ENCODE measurements around the gene ACP2. TPM values are rescaled to one million over a fixed set of nuclear protein-coding genes. Genes with fewer than 3 reads are reported as not detected.

ACP2 gene
- total RNA-seq, 2 experiments from 2014 or later = 16.8 to 17.2 TPM

DNA sequence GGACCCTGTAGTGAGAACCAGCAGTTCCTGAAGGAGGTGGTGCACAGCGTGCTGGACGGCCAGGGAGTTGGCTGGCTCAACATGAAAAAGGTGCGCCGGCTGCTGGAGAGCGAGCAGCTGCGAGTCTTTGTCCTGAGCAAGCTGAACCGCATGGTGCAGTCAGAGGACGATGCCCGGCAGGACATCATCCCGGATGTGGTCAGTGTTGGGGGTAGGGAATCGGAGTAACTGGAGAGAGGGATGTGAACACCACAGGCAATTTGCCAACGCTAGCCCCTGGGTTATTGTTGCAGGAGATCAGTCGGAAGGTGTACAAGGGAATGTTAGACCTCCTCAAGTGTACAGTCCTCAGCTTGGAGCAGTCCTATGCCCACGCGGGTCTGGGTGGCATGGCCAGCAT, 41.2 kb upstream of the ACP2 start:
- TF ChIP-seq, protein P1, sequence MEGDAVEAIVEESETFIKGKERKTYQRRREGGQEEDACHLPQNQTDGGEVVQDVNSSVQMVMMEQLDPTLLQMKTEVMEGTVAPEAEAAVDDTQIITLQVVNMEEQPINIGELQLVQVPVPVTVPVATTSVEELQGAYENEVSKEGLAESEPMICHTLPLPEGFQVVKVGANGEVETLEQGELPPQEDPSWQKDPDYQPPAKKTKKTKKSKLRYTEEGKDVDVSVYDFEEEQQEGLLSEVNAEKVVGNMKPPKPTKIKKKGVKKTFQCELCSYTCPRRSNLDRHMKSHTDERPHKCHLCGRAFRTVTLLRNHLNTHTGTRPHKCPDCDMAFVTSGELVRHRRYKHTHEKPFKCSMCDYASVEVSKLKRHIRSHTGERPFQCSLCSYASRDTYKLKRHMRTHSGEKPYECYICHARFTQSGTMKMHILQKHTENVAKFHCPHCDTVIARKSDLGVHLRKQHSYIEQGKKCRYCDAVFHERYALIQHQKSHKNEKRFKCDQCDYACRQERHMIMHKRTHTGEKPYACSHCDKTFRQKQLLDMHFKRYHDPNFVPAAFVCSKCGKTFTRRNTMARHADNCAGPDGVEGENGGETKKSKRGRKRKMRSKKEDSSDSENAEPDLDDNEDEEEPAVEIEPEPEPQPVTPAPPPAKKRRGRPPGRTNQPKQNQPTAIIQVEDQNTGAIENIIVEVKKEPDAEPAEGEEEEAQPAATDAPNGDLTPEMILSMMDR (IDR thresholded peaks at IDR 0.05) = no peak
- intact Hi-C loops (cut with DNase I, micrococcal nuclease) = no loop called here
- H3K4me3 Mint-ChIP-seq = no peak overlapping the region
- Histone ChIP-seq H3K4me3 (ENCODE audit: low read length) (no peak overlapping the region), H3K9me3 (ENCODE audit: control insufficient read depth in 1 of 2, insufficient read depth in 1 of 2, low read length in 2 of 2) (no peaks in the 10 kb centered on the region), H3K27ac (ENCODE audit: low read depth in 1 of 2, low read length in 2 of 2) (no peak overlapping the region), H3K4me1 (ENCODE audit: insufficient read depth, low read length) (no peaks in the 10 kb centered on the region), H3K36me3 (ENCODE audit: insufficient read depth, low read length) (peaks cover 84% of the 10 kb centered on the region), H3K27me3 (ENCODE audit: control insufficient read depth in 1 of 2, insufficient read depth in 2 of 2, low read length in 2 of 2) (no peaks in the 10 kb centered on the region)
- no peak for DNase-seq
- H3K36me3 Mint-ChIP-seq (ENCODE audit: low read depth) = peaks cover 96% of the 10 kb centered on the region
- H3K27ac Mint-ChIP-seq = no peak overlapping the region
- ChIA-PET POLR2A (no interaction called here), CTCF (no interaction called here)
- H3K9me3 Mint-ChIP-seq = no peaks in the 10 kb centered on the region
- H3K27me3 Mint-ChIP-seq = no peaks in the 10 kb centered on the region
- ATAC-seq (ENCODE audit: poor library complexity) = no peak
- H3K4me1 Mint-ChIP-seq (ENCODE audit: low read depth) = no peaks in the 10 kb centered on the region

DNA sequence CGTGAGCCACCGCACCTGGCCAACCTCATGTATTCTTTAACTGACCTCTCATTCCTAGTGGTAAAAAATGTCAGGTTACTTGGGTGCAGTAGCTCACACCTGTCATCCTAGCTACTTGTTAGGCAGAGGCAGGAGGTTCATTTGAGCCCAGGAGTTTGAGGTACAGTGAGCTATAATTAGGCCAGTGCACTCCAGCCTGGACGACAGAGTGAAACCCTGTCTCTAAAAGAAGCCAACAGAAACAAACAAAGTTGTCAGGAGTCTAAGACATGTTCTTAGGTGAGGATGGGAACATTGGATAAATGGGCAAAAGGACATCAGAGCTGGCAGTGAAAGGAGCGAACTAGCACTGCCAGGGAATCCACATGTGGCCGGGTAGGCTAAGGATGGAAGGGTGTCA, 39.5 kb upstream of the ACP2 start:
- Histone ChIP-seq H3K4me1 (ENCODE audit: insufficient read depth, low read length) (no peaks in the 10 kb centered on the region), H3K4me3 (ENCODE audit: low read length) (no peak overlapping the region), H3K27ac (ENCODE audit: low read depth in 1 of 2, low read length in 2 of 2) (no peak overlapping the region), H3K9me3 (ENCODE audit: control insufficient read depth in 1 of 2, insufficient read depth in 1 of 2, low read length in 2 of 2) (no peaks in the 10 kb centered on the region), H3K36me3 (ENCODE audit: insufficient read depth, low read length) (peaks cover 90% of the 10 kb centered on the region), H3K27me3 (ENCODE audit: control insufficient read depth in 1 of 2, insufficient read depth in 2 of 2, low read length in 2 of 2) (no peaks in the 10 kb centered on the region)
- H3K27me3 Mint-ChIP-seq = no peaks in the 10 kb centered on the region
- H3K36me3 Mint-ChIP-seq (ENCODE audit: low read depth) = peaks cover 99% of the 10 kb centered on the region
- TF ChIP-seq, protein P1 (IDR thresholded peaks at IDR 0.05) = no peak
- no peak for DNase-seq
- H3K9me3 Mint-ChIP-seq = no peaks in the 10 kb centered on the region
- no peak overlapping the region for H3K27ac Mint-ChIP-seq
- no peak overlapping the region for H3K4me3 Mint-ChIP-seq
- ATAC-seq (ENCODE audit: poor library complexity) = no peak
- H3K4me1 Mint-ChIP-seq (ENCODE audit: low read depth) = no peaks in the 10 kb centered on the region
- intact Hi-C loops (cut with DNase I, micrococcal nuclease) = no loop called here
- CTCF ChIA-PET = no interaction called here
- POLR2A ChIA-PET = no interaction called here

DNA sequence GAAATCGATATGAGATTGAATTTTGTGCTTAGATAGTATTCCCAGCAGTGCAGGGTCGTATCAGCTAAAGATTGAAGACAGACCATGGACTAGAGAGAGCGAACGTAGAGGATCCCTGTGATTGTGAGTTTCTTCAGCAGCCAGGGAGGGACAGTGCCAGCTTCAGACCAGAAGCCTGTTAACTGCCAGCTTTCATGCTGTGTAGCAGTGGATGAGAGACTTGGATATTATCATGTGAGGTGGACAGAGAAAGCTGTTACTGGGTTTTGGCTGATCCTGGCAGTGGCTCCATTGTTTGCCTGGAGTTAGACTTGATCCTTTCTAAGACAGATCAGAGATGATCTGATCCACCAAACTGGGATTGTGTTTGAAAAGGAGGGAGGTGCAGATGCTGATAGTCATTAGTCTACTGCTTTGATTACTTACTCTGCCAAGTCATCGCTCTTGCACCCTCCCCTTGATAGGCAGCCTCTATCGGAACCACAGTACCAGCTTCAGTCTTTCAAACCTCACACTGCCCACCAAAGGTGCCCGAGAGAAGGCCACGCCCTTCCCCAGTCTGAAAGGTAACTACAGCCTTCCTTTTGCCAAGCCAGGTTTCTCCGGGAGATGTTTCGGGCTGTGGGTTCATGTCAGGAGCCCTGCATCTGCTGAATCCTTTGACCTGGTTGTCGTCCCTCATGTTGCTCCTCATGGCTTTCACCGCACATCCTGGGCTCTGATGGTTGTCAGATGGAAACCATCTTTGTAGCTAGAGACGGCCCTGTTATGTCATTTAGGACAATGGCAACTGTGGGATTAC, 37.6 kb upstream of the ACP2 start:
- no peak overlapping the region for H3K4me3 ChIP-seq (ENCODE audit: low read length)
- peaks cover 87% of the 10 kb centered on the region for H3K36me3 ChIP-seq (ENCODE audit: insufficient read depth, low read length)
- intact Hi-C loops (cut with DNase I, micrococcal nuclease) = no loop called here
- CTCF ChIA-PET = no interaction called here
- TF ChIP-seq, protein P1 (IDR thresholded peaks at IDR 0.05) = no peak
- ATAC-seq (ENCODE audit: poor library complexity) (no peak), DNase-seq (no peak)
- peaks cover 97% of the 10 kb centered on the region for H3K36me3 Mint-ChIP-seq (ENCODE audit: low read depth)
- H3K27ac ChIP-seq (ENCODE audit: low read depth in 1 of 2, low read length in 2 of 2) = no peak overlapping the region
- no peak overlapping the region for H3K4me3 Mint-ChIP-seq
- H3K27me3 ChIP-seq (ENCODE audit: control insufficient read depth in 1 of 2, insufficient read depth in 2 of 2, low read length in 2 of 2) = no peaks in the 10 kb centered on the region
- H3K27me3 Mint-ChIP-seq = no peaks in the 10 kb centered on the region
- H3K9me3 ChIP-seq (ENCODE audit: control insufficient read depth in 1 of 2, insufficient read depth in 1 of 2, low read length in 2 of 2) = no peaks in the 10 kb centered on the region
- POLR2A ChIA-PET = interaction anchor here (0.7 kb wide), 1 partner anchor 16 kb away, joined by 4 read pairs; the partner anchor contains the start of gene MADD
- H3K27ac Mint-ChIP-seq = no peak overlapping the region
- H3K9me3 Mint-ChIP-seq = no peaks in the 10 kb centered on the region
- no peaks in the 10 kb centered on the region for H3K4me1 ChIP-seq (ENCODE audit: insufficient read depth, low read length)
- H3K4me1 Mint-ChIP-seq (ENCODE audit: low read depth) = no peaks in the 10 kb centered on the region
